Skeletal muscle tissue (tissue), 4 donors: ENCODE data around the gene PEX5L. TPM values are rescaled to one million over a fixed set of nuclear protein-coding genes. Genes with fewer than 3 reads are reported as not detected.

ENCODE experiments used
- H3K27ac ChIP-seq: one replicate; pipeline ENCODE4 v1.7.0; 2013; ENCODE audit warnings: mild to moderate bottlenecking, low read depth, low read length, inconsistent platforms
- H3K27me3 ChIP-seq, 3 donors: one replicate each; pipeline ENCODE4 v1.7.0; 2013; ENCODE audit warnings: low read length in 3 of 3; ENCODE audit not compliant: control insufficient read depth in 3 of 3, insufficient read depth in 3 of 3
- H3K36me3 ChIP-seq, 3 donors: one replicate each; pipeline ENCODE4 v1.7.0; 2013; ENCODE audit warnings: low read length in 3 of 3; ENCODE audit not compliant: control insufficient read depth in 3 of 3, insufficient read depth in 3 of 3
- H3K4me1 ChIP-seq, 3 donors: one replicate each; pipeline ENCODE4 v1.7.0; 2013; ENCODE audit warnings: low read length in 3 of 3, mild to moderate bottlenecking in 3 of 3; ENCODE audit not compliant: control insufficient read depth in 3 of 3, insufficient read depth in 3 of 3
- H3K4me3 ChIP-seq, 3 donors: one replicate each; pipeline ENCODE4 v1.7.0; 2013; ENCODE audit warnings: low read length in 3 of 3
- H3K9ac ChIP-seq, 3 donors: one replicate each; pipeline ENCODE4 v1.7.0; 2013; ENCODE audit warnings: low read length in 3 of 3, mild to moderate bottlenecking in 3 of 3, moderate library complexity in 2 of 3, low read depth in 1 of 3
- H3K9me3 ChIP-seq, 3 donors: one replicate each; pipeline ENCODE4 v1.7.0; 2013; ENCODE audit warnings: low read length in 3 of 3; ENCODE audit not compliant: control insufficient read depth in 3 of 3
- total RNA-seq: library from RNA; depleted of rRNA; stranded (reverse); fragments of >200 nt; gene quantifications from one replicate; pipeline ENCODE4 v1.2.3, GENCODE V29; 2014
- donor health status: Osteomylitis.

PEX5L gene
- total RNA-seq, 1 donor from 2014 or later: not detected

DNA sequence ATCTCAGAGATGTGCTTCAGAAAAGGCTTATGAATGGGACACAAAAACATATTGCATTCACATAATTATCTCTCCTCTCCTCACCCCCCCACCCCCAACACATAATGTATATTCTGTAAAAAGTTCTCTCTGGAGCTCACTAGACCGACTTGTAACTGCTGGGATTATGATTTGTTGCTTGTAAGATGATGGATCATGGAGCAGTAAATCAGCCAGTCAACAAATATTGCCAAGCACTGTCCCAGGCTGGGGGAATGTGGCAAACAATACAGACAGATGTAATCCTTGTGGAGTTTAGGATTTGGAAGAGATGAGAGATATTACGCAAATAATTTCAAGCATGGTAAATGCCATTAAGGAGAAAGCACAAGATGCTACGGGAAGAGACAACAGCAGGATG, 114.8 kb downstream of the PEX5L start:
- Histone ChIP-seq H3K27ac (no peak overlapping the region), H3K4me3 (no peak overlapping the region), H3K9me3 (no peaks in the 10 kb centered on the region)

DNA sequence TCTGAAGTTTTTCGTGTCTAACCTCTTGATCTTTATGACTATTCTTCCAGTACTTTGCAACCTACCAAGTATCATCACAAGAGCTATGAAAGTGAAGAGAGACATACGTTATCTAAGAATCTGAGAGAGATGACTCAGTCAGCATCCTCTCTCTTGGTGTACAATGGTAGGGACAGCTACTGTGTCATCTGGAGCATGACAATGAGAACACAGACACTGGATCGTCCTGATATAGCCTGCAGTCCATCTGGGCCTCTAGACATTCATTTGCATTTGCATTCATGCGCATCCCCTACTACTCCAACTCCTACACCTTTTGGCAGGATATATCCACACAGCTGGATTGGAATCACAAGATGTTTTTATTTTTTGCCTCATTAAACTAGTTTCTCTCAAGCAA, 115.2 kb downstream of the PEX5L start:
- Histone ChIP-seq H3K27me3 (no peaks in the 10 kb centered on the region), H3K4me3 (no peak overlapping the region), H3K27ac (no peak overlapping the region), H3K9me3 (no peaks in the 10 kb centered on the region), H3K36me3 (no peaks in the 10 kb centered on the region), H3K4me1 (no peaks in the 10 kb centered on the region), H3K9ac (no peak overlapping the region)

More for the DNA sequence above, 114.8 kb downstream of the PEX5L start:
- H3K36me3 ChIP-seq: no peaks in the 10 kb centered on the region
- H3K4me1 ChIP-seq: no peaks in the 10 kb centered on the region
- no peaks in the 10 kb centered on the region for H3K27me3 ChIP-seq
- H3K9ac ChIP-seq: no peak overlapping the region

DNA sequence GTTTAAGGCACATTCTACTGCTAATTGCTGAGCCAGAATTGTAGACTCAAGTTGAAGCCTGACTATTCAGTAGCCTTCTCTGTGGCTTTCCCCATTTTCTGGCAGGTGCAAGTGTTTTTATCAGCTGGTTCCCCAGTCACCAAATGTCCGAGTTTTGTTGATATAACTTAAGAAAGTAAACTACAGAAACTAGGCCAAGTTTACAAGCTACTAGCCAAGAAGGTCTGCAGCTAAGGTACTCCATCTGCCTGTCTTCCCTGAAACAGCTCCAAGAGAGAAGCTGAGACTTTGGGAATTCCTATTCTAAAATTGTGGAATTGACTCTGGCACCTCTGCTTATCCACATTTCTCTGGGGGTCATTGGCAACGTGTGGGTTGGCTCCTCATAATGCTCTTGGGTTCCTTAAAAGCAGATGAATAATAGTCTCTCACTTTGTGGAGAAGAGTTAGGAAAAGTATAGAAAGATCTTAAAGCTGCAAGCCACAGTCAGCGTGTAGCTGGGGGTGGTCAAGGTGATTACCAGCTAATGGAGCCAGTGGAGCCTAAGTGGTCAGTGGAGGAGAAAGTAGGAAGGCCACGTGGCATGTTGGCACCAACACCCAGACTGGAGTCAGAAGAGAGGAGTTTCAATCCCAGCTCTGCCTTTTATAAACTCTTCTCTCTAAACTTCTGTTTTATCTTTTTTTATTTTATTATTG, 128.8 kb downstream of the PEX5L start:
- H3K27me3 ChIP-seq: peaks cover 0 to 4% (median 0%) of the 10 kb centered on the region in 3 donors
- no peaks in the 10 kb centered on the region for H3K36me3 ChIP-seq
- H3K4me1 ChIP-seq: no peaks in the 10 kb centered on the region
- no peak overlapping the region for H3K9ac ChIP-seq
- no peak overlapping the region for H3K4me3 ChIP-seq
- H3K9me3 ChIP-seq: no peaks in the 10 kb centered on the region
- H3K27ac ChIP-seq: no peak overlapping the region

DNA sequence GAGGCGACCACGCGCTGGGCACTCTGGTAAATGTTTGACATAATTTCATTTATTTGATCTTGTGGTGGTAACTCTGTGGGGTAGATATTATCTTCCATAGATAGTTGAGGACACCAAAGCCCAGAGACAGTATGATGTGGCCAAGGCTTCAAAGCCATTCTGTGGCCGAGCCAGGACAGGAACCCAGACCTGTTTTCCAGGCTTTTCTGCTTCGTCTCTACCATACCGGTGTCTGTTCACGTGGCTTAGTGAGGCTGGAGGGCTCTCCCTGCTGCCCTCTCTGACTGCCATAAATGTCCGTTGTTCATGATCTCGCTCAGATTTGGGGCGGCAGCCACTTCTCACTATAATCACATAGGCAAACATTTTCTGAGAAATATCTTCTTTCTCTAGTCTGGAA, 134.7 kb downstream of the PEX5L start:
- peaks cover 0 to 11% (median 8%) of the 10 kb centered on the region in 3 donors for H3K27me3 ChIP-seq
- no peak overlapping the region for H3K4me3 ChIP-seq
- H3K9ac ChIP-seq: no peak overlapping the region
- no peak overlapping the region for H3K27ac ChIP-seq
- H3K36me3 ChIP-seq: no peaks in the 10 kb centered on the region
- no peaks in the 10 kb centered on the region for H3K4me1 ChIP-seq
- H3K9me3 ChIP-seq: no peaks in the 10 kb centered on the region

DNA sequence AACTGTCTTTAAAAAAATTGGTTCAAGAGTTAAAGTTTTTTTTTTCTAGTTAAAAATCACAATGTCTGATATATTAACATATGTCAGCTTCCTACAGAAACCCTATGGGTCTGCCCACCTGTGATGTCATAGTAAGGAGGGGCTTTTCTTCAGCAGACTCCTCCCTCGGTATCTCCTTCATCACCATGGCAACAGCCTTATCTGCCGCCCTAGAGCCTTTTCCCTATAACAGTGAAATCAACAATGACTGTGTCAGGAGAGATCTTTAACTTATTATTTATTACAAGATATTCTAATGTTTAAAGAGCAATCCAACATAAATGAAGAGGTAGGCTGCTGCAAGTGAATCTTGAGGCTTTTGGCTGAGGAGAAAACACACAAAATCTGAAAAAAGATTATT, 138.7 kb downstream of the PEX5L start:
- peaks cover 0 to 8% (median 8%) of the 10 kb centered on the region in 3 donors for H3K27me3 ChIP-seq
- no peak overlapping the region for H3K27ac ChIP-seq
- no peaks in the 10 kb centered on the region for H3K4me1 ChIP-seq
- no peak overlapping the region for H3K9ac ChIP-seq
- no peaks in the 10 kb centered on the region for H3K9me3 ChIP-seq
- H3K36me3 ChIP-seq: no peaks in the 10 kb centered on the region
- no peak overlapping the region for H3K4me3 ChIP-seq

DNA sequence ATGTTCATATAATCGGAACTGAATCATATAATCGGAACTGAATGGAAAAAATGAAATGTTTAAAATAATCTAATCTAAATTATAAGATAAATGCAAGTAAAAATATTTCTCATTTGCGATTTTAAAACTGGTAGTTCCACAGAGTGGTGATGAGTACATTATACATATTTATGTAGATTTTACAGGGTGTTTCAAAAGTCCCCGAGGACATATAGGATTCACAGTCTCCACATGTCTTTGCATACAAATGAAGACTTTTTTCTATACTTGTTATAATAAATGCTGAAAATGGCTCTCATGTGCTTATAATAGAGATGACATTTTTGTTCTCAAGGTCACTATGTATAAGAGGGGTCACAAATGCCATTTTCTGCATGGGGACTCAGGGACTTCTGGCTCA, 139.5 kb downstream of the PEX5L start:
- H3K4me1 ChIP-seq: no peaks in the 10 kb centered on the region
- no peak overlapping the region for H3K27ac ChIP-seq
- H3K27me3 ChIP-seq: peaks cover 0 to 6% (median 5%) of the 10 kb centered on the region in 3 donors
- H3K9ac ChIP-seq: no peak overlapping the region
- no peaks in the 10 kb centered on the region for H3K9me3 ChIP-seq
- no peak overlapping the region for H3K4me3 ChIP-seq
- H3K36me3 ChIP-seq: no peaks in the 10 kb centered on the region

DNA sequence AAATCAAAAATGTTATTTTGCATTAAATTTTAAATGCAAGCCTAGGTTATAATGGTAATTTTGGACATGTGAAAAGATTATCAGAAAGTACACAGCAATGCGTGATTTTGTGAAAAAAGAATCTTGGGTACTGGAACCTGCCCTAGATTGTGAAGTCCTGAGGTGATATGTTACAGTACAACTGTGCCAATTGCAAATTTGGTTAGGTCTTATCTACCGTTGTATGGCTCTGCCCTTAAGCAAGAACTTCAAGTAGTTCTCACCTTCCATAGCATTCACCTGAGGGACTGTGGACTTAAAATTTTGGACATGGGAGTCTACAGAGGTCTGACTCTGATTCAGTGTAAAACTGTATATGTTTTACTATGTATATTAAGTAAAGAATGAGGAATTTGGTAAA, 140.2 kb downstream of the PEX5L start:
- Histone ChIP-seq H3K27me3 (no peaks in the 10 kb centered on the region), H3K36me3 (no peaks in the 10 kb centered on the region), H3K9ac (no peak overlapping the region), H3K9me3 (no peaks in the 10 kb centered on the region), H3K4me3 (no peak overlapping the region), H3K4me1 (no peaks in the 10 kb centered on the region), H3K27ac (no peak overlapping the region)

DNA sequence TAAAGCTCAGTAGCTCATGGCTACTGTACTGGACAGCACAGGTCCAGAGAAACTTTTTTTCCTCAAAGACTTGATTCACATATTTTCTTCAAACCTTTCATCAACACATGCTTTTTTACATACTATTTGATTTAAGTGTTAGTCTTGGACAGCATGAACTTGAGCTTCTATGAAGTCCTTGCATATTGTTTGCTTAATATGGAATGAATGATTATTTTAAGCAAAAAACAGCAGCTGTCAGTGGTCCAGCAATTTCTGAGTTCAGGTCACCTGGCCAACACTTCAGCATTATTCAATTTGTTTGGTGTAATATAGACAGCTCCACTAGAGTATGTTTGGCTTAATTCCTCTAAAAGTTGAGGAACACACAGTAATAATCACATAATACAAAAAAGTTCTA, 141.4 kb downstream of the PEX5L start:
- no peak overlapping the region for H3K27ac ChIP-seq
- no peaks in the 10 kb centered on the region for H3K27me3 ChIP-seq
- no peak overlapping the region for H3K4me3 ChIP-seq
- no peak overlapping the region for H3K9ac ChIP-seq
- no peaks in the 10 kb centered on the region for H3K36me3 ChIP-seq
- no peaks in the 10 kb centered on the region for H3K9me3 ChIP-seq
- no peaks in the 10 kb centered on the region for H3K4me1 ChIP-seq

DNA sequence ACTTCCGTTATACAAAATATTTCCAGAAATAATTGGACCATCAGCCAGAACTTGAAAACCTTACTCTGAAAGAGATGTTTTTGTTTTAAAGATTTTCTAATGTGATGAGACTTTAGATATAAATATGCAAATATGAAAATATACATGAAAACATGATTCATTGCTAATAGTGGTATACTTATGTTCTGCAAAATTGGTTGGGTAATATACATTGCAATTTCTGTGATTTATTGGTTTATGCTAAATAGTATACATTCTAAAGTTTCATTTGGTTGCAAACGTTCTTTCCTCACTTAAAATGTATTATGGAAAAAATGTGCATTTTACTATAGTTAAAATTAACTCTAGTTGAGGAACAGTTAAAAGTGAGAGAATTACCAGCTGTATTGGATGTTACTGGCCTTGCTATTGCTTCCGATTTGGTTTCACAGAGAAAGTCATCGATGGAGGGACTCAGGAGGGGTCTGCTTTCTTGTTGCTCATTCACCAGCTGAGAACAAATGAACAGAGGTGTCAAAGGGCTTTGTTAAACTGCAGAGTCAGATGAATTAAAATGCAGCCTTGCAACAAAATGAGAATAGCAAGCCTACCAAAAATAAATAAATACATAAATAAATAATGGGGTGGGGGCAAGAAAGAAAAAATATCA, 149.3 kb downstream of the PEX5L start:
- no peak overlapping the region for H3K27ac ChIP-seq
- no peaks in the 10 kb centered on the region for H3K9me3 ChIP-seq
- no peak overlapping the region for H3K9ac ChIP-seq
- no peaks in the 10 kb centered on the region for H3K36me3 ChIP-seq
- no peaks in the 10 kb centered on the region for H3K27me3 ChIP-seq
- no peaks in the 10 kb centered on the region for H3K4me1 ChIP-seq
- H3K4me3 ChIP-seq: no peak overlapping the region

DNA sequence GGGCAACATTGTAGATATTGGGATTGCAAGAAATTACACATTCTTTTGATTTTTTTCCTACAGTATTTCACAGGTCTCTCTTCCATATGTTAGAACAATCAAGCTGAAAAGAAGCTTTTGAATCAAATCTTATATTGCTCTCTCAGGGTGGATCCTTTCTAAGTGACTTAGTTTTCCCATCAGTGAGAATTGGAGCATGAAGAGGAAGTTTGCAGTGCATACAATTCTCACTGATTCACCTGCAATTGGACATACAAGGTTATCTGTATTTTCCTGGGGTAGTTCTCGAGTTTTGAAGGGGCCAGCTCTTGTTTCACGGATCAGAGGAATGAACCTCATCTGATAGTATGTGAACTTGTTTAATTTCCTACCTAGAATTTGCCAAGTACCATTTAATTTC, 150.8 kb downstream of the PEX5L start:
- Histone ChIP-seq H3K27me3 (no peaks in the 10 kb centered on the region), H3K36me3 (no peaks in the 10 kb centered on the region), H3K4me3 (no peak overlapping the region), H3K27ac (no peak overlapping the region), H3K4me1 (no peaks in the 10 kb centered on the region), H3K9ac (no peak overlapping the region), H3K9me3 (no peaks in the 10 kb centered on the region)
